GM23338 (cell line): ENCODE data around the gene EZR. TPM values are rescaled to one million over a fixed set of nuclear protein-coding genes. Genes with fewer than 3 reads are reported as not detected.

ENCODE experiments used
- ATAC-seq: fragments of 200-7000 bp; cut with Tn5 transposase; 3 replicates; pipeline ENCODE4 v1.9.1; 2020
- DNase-seq: peaks from one replicate; pipeline ENCODE4 v3.0.0-alpha.2; 2015; ENCODE audit warnings: low spot score
- H2AFZ ChIP-seq: fragments of 200-600 bp; sonication (generic); 2 replicates; pipeline ENCODE4 v1.8.0; 2016; ENCODE audit warnings: antibody characterized with exemption, mild to moderate bottlenecking, moderate library complexity
- H3F3A ChIP-seq: fragments of 200-600 bp; sonication (generic); replicated peaks from 2 replicates; pipeline ENCODE4 v1.8.0; 2017; ENCODE audit warnings: antibody characterized with exemption, mixed run types, low read depth
- H3K27ac ChIP-seq: fragments of 200-600 bp; sonication (generic); 2 replicates; pipeline ENCODE4 v1.6.1; 2016; ENCODE audit warnings: low read depth
- H3K27me3 ChIP-seq: fragments of 200-600 bp; sonication (generic); 2 replicates; pipeline ENCODE4 v1.8.0; 2016; ENCODE audit warnings: mild to moderate bottlenecking, mixed run types, moderate library complexity; ENCODE audit not compliant: insufficient read depth
- H3K36me3 ChIP-seq: fragments of 200-600 bp; sonication (generic); 2 replicates; pipeline ENCODE4 v1.8.0; 2016; ENCODE audit warnings: mild to moderate bottlenecking; ENCODE audit not compliant: insufficient read depth
- H3K4me1 ChIP-seq: fragments of 200-600 bp; sonication (generic); 2 replicates; pipeline ENCODE4 v1.8.0; 2016; ENCODE audit warnings: mild to moderate bottlenecking, moderate library complexity; ENCODE audit not compliant: insufficient read depth
- H3K4me2 ChIP-seq: fragments of 200-600 bp; sonication (generic); 2 replicates; pipeline ENCODE4 v1.7.1; 2017; ENCODE audit warnings: mixed run types
- H3K4me3 ChIP-seq: fragments of 200-600 bp; sonication (generic); 2 replicates; pipeline ENCODE4 v1.6.1; 2016; ENCODE audit warnings: mixed run types
- H3K79me2 ChIP-seq: fragments of 200-600 bp; sonication (generic); replicated peaks from 2 replicates; pipeline ENCODE4 v1.8.0; 2017; ENCODE audit warnings: mild to moderate bottlenecking; ENCODE audit not compliant: insufficient read depth
- H3K9me2 ChIP-seq: fragments of 200-600 bp; sonication (generic); 2 replicates; pipeline ENCODE4 v1.8.0; 2017; ENCODE audit not compliant: insufficient read depth
- H4K20me1 ChIP-seq: fragments of 200-600 bp; sonication (generic); replicated peaks from 2 replicates; pipeline ENCODE4 v1.8.0; 2017; ENCODE audit warnings: mild to moderate bottlenecking; ENCODE audit not compliant: insufficient read depth
- H3K27ac Mint-ChIP-seq: 2 replicates; pipeline ENCODE4 v1.8.0; 2020; ENCODE audit warnings: inconsistent platforms, mild to moderate bottlenecking, moderate library complexity, mixed read lengths
- H3K27me3 Mint-ChIP-seq: 3 replicates; pipeline ENCODE4 v1.8.0; 2022; ENCODE audit warnings: low read depth, mild to moderate bottlenecking, moderate library complexity, mixed read lengths, inconsistent platforms; ENCODE audit not compliant: insufficient read depth, poor library complexity
- H3K36me3 Mint-ChIP-seq: 3 replicates; pipeline ENCODE4 v1.8.0; 2021; ENCODE audit warnings: low read depth, mild to moderate bottlenecking, inconsistent platforms, moderate library complexity, mixed read lengths
- H3K4me1 Mint-ChIP-seq: 3 replicates; pipeline ENCODE4 v1.8.0; 2020; ENCODE audit warnings: mild to moderate bottlenecking, inconsistent platforms, mixed read lengths
- H3K4me3 Mint-ChIP-seq: 3 replicates; pipeline ENCODE4 v1.8.0; 2021; ENCODE audit warnings: moderate library complexity, mild to moderate bottlenecking, inconsistent platforms, mixed read lengths
- H3K9me3 Mint-ChIP-seq: 3 replicates; pipeline ENCODE4 v1.8.0; 2020; ENCODE audit warnings: moderate library complexity, mild to moderate bottlenecking, inconsistent platforms, mixed read lengths
- CREB1 ChIP-seq: fragments of 250-450 bp; sonication (Bioruptor Pico); IDR thresholded peaks from 2 replicates; pipeline ENCODE4 v1.5.0; 2020; ENCODE audit warnings: low read depth, mild to moderate bottlenecking, moderate library complexity
- ETS1 ChIP-seq: IDR thresholded peaks from 2 replicates; pipeline ENCODE4 v1.6.1; 2016; ENCODE audit warnings: antibody characterized with exemption
- EZH2 ChIP-seq: fragments of 200-600 bp; sonication (generic); IDR thresholded peaks from one replicate; pipeline ENCODE4 v1.8.0; 2017; ENCODE audit warnings: antibody characterized with exemption, mild to moderate bottlenecking, low read depth; ENCODE audit not compliant: unreplicated experiment
- EZH2phosphoT487 ChIP-seq: fragments of 200-600 bp; sonication (generic); IDR thresholded peaks from one replicate; pipeline ENCODE4 v1.8.1; 2018; ENCODE audit warnings: antibody characterized with exemption; ENCODE audit not compliant: unreplicated experiment
- JUNB ChIP-seq: IDR thresholded peaks from one replicate; pipeline ENCODE4 v1.6.1; 2016; ENCODE audit warnings: antibody characterized with exemption; ENCODE audit not compliant: unreplicated experiment
- NANOG ChIP-seq: IDR thresholded peaks from 2 replicates; pipeline ENCODE4 v1.6.1; 2016; ENCODE audit warnings: antibody characterized with exemption, borderline replicate concordance
- POLR2AphosphoS5 ChIP-seq: IDR thresholded peaks from 2 replicates; pipeline ENCODE4 v1.6.1; 2016; ENCODE audit warnings: antibody characterized with exemption, low read depth
- REST ChIP-seq: IDR thresholded peaks from one replicate; pipeline ENCODE4 v1.6.1; 2018; ENCODE audit warnings: antibody characterized with exemption; ENCODE audit not compliant: unreplicated experiment
- STAT1 ChIP-seq: IDR thresholded peaks from one replicate; pipeline ENCODE4 v1.6.1; 2016; ENCODE audit warnings: antibody characterized with exemption; ENCODE audit not compliant: unreplicated experiment
- ZNF114 ChIP-seq: fragments of 250-450 bp; sonication (Bioruptor Pico); IDR thresholded peaks from 2 replicates; pipeline ENCODE4 v1.5.0; 2020; ENCODE audit warnings: mild to moderate bottlenecking, moderate library complexity
- ZNF331 ChIP-seq: fragments of 250-450 bp; sonication (Bioruptor Pico); IDR thresholded peaks from 2 replicates; pipeline ENCODE4 v1.5.0; 2020; ENCODE audit warnings: low read depth, mild to moderate bottlenecking, moderate library complexity
- ZNF462 ChIP-seq: fragments of 250-450 bp; sonication (Bioruptor Pico); IDR thresholded peaks from 2 replicates; pipeline ENCODE4 v1.5.0; 2020; ENCODE audit warnings: mild to moderate bottlenecking, moderate library complexity
- polyA plus RNA-seq: library from polyadenylated mRNA; unstranded; fragments of >200 nt; fragmentation: Nextera tagmentation; extraction: Ambion mirVana; gene quantifications from 2 replicates; pipeline ENCODE4 v1.2.1, GENCODE V29; 2016
- total RNA-seq: library from RNA; depleted of rRNA; stranded (reverse); fragments of >200 nt; shearing (Covaris generic); gene quantifications from 2 replicates; pipeline ENCODE4 v1.2.3, GENCODE V29; 2014
- TF ChIP-seq, protein P1 (sequence below), 2 experiments: fragments of 200-600 bp in 1 of 2; sonication (generic) in 1 of 2; conservative IDR thresholded peaks; 2 replicates each; pipeline versions ENCODE4 v1.5.1 to v1.6.1; 2016 to 2017; ENCODE audit warnings: antibody characterized with exemption in 2 of 2, low read depth in 2 of 2, mild to moderate bottlenecking in 2 of 2, moderate library complexity in 1 of 2

The EZR gene
- total and polyA plus RNA-seq, 2 experiments from 2014 or later, result 199 to 208 TPM

DNA sequence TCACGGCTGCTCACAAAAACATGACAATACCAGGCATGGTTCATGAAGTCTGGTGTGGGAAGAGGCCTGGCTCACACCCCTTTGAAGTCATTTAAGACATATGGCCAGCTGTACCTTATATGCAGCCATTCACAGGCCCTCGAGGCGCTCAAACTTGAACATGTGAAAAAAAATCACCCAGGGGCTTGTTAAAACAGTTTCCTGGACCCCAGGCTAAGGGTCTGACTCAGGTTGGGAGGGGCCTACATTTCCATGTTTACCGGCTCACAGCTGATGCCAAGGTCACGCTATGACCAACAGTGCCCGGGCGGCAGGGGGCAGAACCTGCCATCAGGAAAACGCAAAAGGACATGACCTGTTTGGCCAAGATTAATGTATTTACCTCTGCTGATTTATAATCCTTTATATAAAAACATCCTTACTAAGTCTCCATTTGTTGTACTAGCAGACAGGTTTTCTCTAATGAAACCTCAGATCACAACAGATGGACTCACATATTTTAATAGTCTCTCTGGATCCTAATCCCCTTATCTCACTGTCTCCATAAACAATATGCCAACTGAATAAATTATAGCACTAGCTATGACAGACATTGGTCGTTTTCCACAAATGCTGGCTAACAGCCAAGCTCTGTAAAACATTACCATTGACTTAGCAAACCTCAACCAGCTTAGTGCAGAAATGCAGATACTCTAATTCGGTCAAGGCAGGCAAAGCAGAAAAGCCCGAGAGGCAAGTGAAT, 19.9 kb downstream of the EZR start:
- DNase-seq (no peak), ATAC-seq (no peak)
- no peaks in the 10 kb centered on the region for H3K36me3 ChIP-seq
- no peak overlapping the region for H3K4me2 ChIP-seq
- Mint-ChIP-seq H3K4me1 (peaks cover 73% of the 10 kb centered on the region), H3K4me3 (no peak overlapping the region), H3K27me3 (peaks cover 17% of the 10 kb centered on the region), H3K9me3 (no peaks in the 10 kb centered on the region), H3K36me3 (peaks cover 24% of the 10 kb centered on the region; the same call in 2 of the 3 replicates), H3K27ac (no peak overlapping the region)
- H3K4me3 ChIP-seq, result no peak overlapping the region
- peaks cover 99% of the 10 kb centered on the region for H3K79me2 ChIP-seq
- H4K20me1 ChIP-seq, result peaks cover 84% of the 10 kb centered on the region
- H3K4me1 ChIP-seq, result peaks cover 75% of the 10 kb centered on the region
- 0 out of 2 replicates have a peak, but pooled peaks cover 3% of the 10 kb centered on the region for H3F3A ChIP-seq
- H3K9me2 ChIP-seq, result no peaks in the 10 kb centered on the region
- H2AFZ ChIP-seq, result no peak overlapping the region
- no peaks in the 10 kb centered on the region for H3K27me3 ChIP-seq
- H3K27ac ChIP-seq, result peak overlapping the region; percentile 42
- TF ChIP-seq JUNB (no peak), ZNF331 (CRISPR knock-in tag) (no peak), EZH2 (no peak), EZH2phosphoT487 (no peak), NANOG (no peak), ETS1 (no peak), POLR2AphosphoS5 (no peak), ZNF462 (CRISPR knock-in tag) (no peak), REST (no peak), CREB1 (CRISPR knock-in tag) (no peak), ZNF114 (CRISPR knock-in tag) (no peak), STAT1 (no peak)
- TF ChIP-seq, protein P1, sequence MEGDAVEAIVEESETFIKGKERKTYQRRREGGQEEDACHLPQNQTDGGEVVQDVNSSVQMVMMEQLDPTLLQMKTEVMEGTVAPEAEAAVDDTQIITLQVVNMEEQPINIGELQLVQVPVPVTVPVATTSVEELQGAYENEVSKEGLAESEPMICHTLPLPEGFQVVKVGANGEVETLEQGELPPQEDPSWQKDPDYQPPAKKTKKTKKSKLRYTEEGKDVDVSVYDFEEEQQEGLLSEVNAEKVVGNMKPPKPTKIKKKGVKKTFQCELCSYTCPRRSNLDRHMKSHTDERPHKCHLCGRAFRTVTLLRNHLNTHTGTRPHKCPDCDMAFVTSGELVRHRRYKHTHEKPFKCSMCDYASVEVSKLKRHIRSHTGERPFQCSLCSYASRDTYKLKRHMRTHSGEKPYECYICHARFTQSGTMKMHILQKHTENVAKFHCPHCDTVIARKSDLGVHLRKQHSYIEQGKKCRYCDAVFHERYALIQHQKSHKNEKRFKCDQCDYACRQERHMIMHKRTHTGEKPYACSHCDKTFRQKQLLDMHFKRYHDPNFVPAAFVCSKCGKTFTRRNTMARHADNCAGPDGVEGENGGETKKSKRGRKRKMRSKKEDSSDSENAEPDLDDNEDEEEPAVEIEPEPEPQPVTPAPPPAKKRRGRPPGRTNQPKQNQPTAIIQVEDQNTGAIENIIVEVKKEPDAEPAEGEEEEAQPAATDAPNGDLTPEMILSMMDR (conservative IDR thresholded peaks at IDR 0.05; ENCODE audit: low read depth in 2 of 2), result no peak
